MCF 10A (cell line): ENCODE results near the gene RPTOR. TPM values are rescaled to one million over a fixed set of nuclear protein-coding genes. Genes with fewer than 3 reads are reported as not detected.

Experiments
- BruUV-seq: library from RNA; stranded (reverse); fragments of 400-500 nt; replicated peaks from 2 replicates; lab custom pipeline; 2021; lab: Mats Ljungman, UMichigan
- CTCF ChIA-PET: fragments of 300-600 bp; sonication (Branson Sonifier 250); formaldehyde crosslinking; extraction: SDS; loops from one replicate; lab custom pipeline; 2021; ENCODE audit warnings: antibody characterized with exemption, inconsistent platforms; lab: Yijun Ruan, JAX
- POLR2A ChIA-PET: fragments of 300-600, 350-650 bp; sonication (Branson Sonifier 250); formaldehyde crosslinking; extraction: SDS; loops from one replicate; lab custom pipeline; 2020; ENCODE audit warnings: antibody characterized with exemption, inconsistent platforms; lab: Yijun Ruan, JAX
- DNase-seq: peaks from one replicate; pipeline ENCODE4 v3.0.0-alpha.2; 2018; ENCODE audit not compliant: unreplicated experiment
- H3K27ac Mint-ChIP-seq: one replicate; pipeline ENCODE4 v1.8.0; 2022; ENCODE audit warnings: mild to moderate bottlenecking, low read depth, mixed read lengths; ENCODE audit not compliant: unreplicated experiment
- H3K27me3 Mint-ChIP-seq: one replicate; pipeline ENCODE4 v1.8.0; 2022; ENCODE audit warnings: mixed read lengths; ENCODE audit not compliant: insufficient read depth, unreplicated experiment
- H3K36me3 Mint-ChIP-seq: one replicate; pipeline ENCODE4 v1.8.0; 2022; ENCODE audit warnings: mild to moderate bottlenecking, moderate library complexity, mixed read lengths; ENCODE audit not compliant: insufficient read depth, unreplicated experiment
- H3K4me1 Mint-ChIP-seq: one replicate; pipeline ENCODE4 v1.8.0; 2022; ENCODE audit warnings: mixed read lengths; ENCODE audit not compliant: insufficient read depth, unreplicated experiment
- H3K4me3 Mint-ChIP-seq: one replicate; pipeline ENCODE4 v1.8.0; 2022; ENCODE audit warnings: mild to moderate bottlenecking, moderate library complexity, mixed read lengths; ENCODE audit not compliant: unreplicated experiment
- H3K9me3 Mint-ChIP-seq: one replicate; pipeline ENCODE4 v1.8.0; 2022; ENCODE audit warnings: mixed read lengths; ENCODE audit not compliant: unreplicated experiment
- CTCF ChIP-seq: fragments of 200-600 bp; IDR thresholded peaks from one replicate; pipeline ENCODE4 v1.8.0; 2022; ENCODE audit warnings: antibody characterized with exemption, mild to moderate bottlenecking; ENCODE audit not compliant: unreplicated experiment
- intact Hi-C: fragments of 100-400 bp; cut with micrococcal nuclease; formaldehyde crosslinking; loops from 2 replicates; pipeline ENCODE4 v1.14.1; 2022
- total RNA-seq: library from RNA; stranded (reverse); gene quantifications from 2 replicates; pipeline ENCODE4 v1.2.3, GENCODE V29; 2022

RPTOR gene
- total RNA-seq, 1 experiment from 2014 or later: 41.3 TPM

GRCh38 chr17:80942423-80943345, 398.0 kb downstream of the RPTOR start:
- no peaks in the 10 kb centered on the region for H3K27me3 Mint-ChIP-seq
- ChIA-PET CTCF (interaction anchor here (0.6 to 1.3 kb wide), 5 partner anchors 13 to 515 kb away, joined by 3 to 4 read pairs (median 3); no protein-coding TSS in a partner anchor), POLR2A (interaction anchor here (1.0 kb wide), 1 partner anchor 16 kb away, joined by 3 read pairs; no protein-coding TSS in a partner anchor)
- no peak for TF ChIP-seq CTCF
- H3K36me3 Mint-ChIP-seq: peaks cover 16% of the 10 kb centered on the region
- H3K9me3 Mint-ChIP-seq: no peaks in the 10 kb centered on the region
- intact Hi-C loops: loop anchor here (1.0 kb wide), 1 partner anchor 28 kb away; no protein-coding TSS in a partner anchor
- no TSS peak for BruUV-seq
- no peak overlapping the region for H3K27ac Mint-ChIP-seq
- no peak overlapping the region for H3K4me3 Mint-ChIP-seq
- peak; percentile 86 for DNase-seq
- H3K4me1 Mint-ChIP-seq: peaks cover 6% of the 10 kb centered on the region

GRCh38 chr17:80943346-80944145, 398.9 kb downstream of the RPTOR start:
- no TSS peak for BruUV-seq
- intact Hi-C loops: no loop called here
- no peak for TF ChIP-seq CTCF
- Mint-ChIP-seq H3K4me3 (no peak overlapping the region), H3K36me3 (peaks cover 16% of the 10 kb centered on the region), H3K27me3 (no peaks in the 10 kb centered on the region), H3K27ac (no peak overlapping the region), H3K4me1 (peaks cover 6% of the 10 kb centered on the region), H3K9me3 (no peaks in the 10 kb centered on the region)
- no peak for DNase-seq
- ChIA-PET POLR2A (no interaction called here), CTCF (interaction anchor here (0.5 kb wide), 2 partner anchors 75 to 524 kb away, joined by 3 to 4 read pairs; no protein-coding TSS in a partner anchor)

- H3K27me3 Mint-ChIP-seq: no peaks in the 10 kb centered on the region
- no peak overlapping the region for H3K4me3 Mint-ChIP-seq
- ChIA-PET POLR2A (no interaction called here), CTCF (interaction anchor here (0.5 to 0.7 kb wide), 4 partner anchors 12 to 525 kb away, joined by 3 to 4 read pairs (median 4); no protein-coding TSS in a partner anchor)
- peaks cover 16% of the 10 kb centered on the region for H3K36me3 Mint-ChIP-seq
- H3K27ac Mint-ChIP-seq: no peak overlapping the region
- DNase-seq: no peak
- no peaks in the 10 kb centered on the region for H3K9me3 Mint-ChIP-seq
- TF ChIP-seq CTCF: no peak
- BruUV-seq: no TSS peak
- intact Hi-C loops: no loop called here
- H3K4me1 Mint-ChIP-seq: peaks cover 6% of the 10 kb centered on the region
Measured at GRCh38 chr17:80944326-80944725, 399.7 kb downstream of the RPTOR start.
